ENCODE data around the gene GTF3C1. TPM values are rescaled to one million over a fixed set of nuclear protein-coding genes. Genes with fewer than 3 reads are reported as not detected.

The GTF3C1 gene
- total RNA-seq, 1 donor from 2014 or later, result 98.7 TPM

GRCh38 chr16:27556471-27556870 is 6.8 kb upstream of the GTF3C1 start:
- H3K4me3 Mint-ChIP-seq (ENCODE audit: unreplicated experiment), result no peak overlapping the region
- H3K9me3 Mint-ChIP-seq (ENCODE audit: unreplicated experiment), result no peaks in the 10 kb centered on the region
- no peak for DNase-seq (ENCODE audit: low spot score)

GRCh38 chr16:27551036-27551435 is 1.3 kb upstream of the GTF3C1 start:
- H3K27ac Mint-ChIP-seq (ENCODE audit: unreplicated experiment), result peak overlapping the region; percentile 86
- H3K27me3 Mint-ChIP-seq (ENCODE audit: unreplicated experiment), result peaks cover 7% of the 10 kb centered on the region
- no peak for TF ChIP-seq CTCF (IDR thresholded peaks at IDR 0.05; ENCODE audit: unreplicated experiment)
- DNase-seq (ENCODE audit: low spot score), result no peak
- H3K9me3 Mint-ChIP-seq (ENCODE audit: unreplicated experiment), result no peaks in the 10 kb centered on the region
- H3K4me3 Mint-ChIP-seq (ENCODE audit: unreplicated experiment), result peak overlapping the region; percentile 100
- peaks cover 19% of the 10 kb centered on the region for H3K4me1 Mint-ChIP-seq (ENCODE audit: unreplicated experiment)
- peaks cover 15% of the 10 kb centered on the region for H3K36me3 Mint-ChIP-seq (ENCODE audit: low read depth, unreplicated experiment)

More at GRCh38 chr16:27556471-27556870, 6.8 kb upstream of the GTF3C1 start:
- Mint-ChIP-seq H3K27me3 (ENCODE audit: unreplicated experiment) (peaks cover 2% of the 10 kb centered on the region), H3K27ac (ENCODE audit: unreplicated experiment) (no peak overlapping the region), H3K36me3 (ENCODE audit: low read depth, unreplicated experiment) (peaks cover 4% of the 10 kb centered on the region), H3K4me1 (ENCODE audit: unreplicated experiment) (peaks cover 15% of the 10 kb centered on the region)
- no peak for TF ChIP-seq CTCF (IDR thresholded peaks at IDR 0.05; ENCODE audit: unreplicated experiment)

GRCh38 chr16:27550582-27550920 is 838 bp upstream of the GTF3C1 start:
- peak overlapping the region; percentile 100 for H3K27ac Mint-ChIP-seq (ENCODE audit: unreplicated experiment)
- H3K27me3 Mint-ChIP-seq (ENCODE audit: unreplicated experiment), result peaks cover 7% of the 10 kb centered on the region
- TF ChIP-seq CTCF (IDR thresholded peaks at IDR 0.05; ENCODE audit: unreplicated experiment), result no peak
- no peaks in the 10 kb centered on the region for H3K9me3 Mint-ChIP-seq (ENCODE audit: unreplicated experiment)
- H3K4me3 Mint-ChIP-seq (ENCODE audit: unreplicated experiment), result peak overlapping the region; percentile 100
- H3K36me3 Mint-ChIP-seq (ENCODE audit: low read depth, unreplicated experiment), result peaks cover 16% of the 10 kb centered on the region
- no peak for DNase-seq (ENCODE audit: low spot score)
- H3K4me1 Mint-ChIP-seq (ENCODE audit: unreplicated experiment), result peaks cover 19% of the 10 kb centered on the region

- Mint-ChIP-seq H3K4me1 (ENCODE audit: unreplicated experiment) (peaks cover 19% of the 10 kb centered on the region), H3K4me3 (ENCODE audit: unreplicated experiment) (peak overlapping the region; percentile 100), H3K36me3 (ENCODE audit: low read depth, unreplicated experiment) (peaks cover 24% of the 10 kb centered on the region), H3K27ac (ENCODE audit: unreplicated experiment) (peak overlapping the region; percentile 100), H3K27me3 (ENCODE audit: unreplicated experiment) (peaks cover 9% of the 10 kb centered on the region), H3K9me3 (ENCODE audit: unreplicated experiment) (no peaks in the 10 kb centered on the region)
- no peak for TF ChIP-seq CTCF (IDR thresholded peaks at IDR 0.05; ENCODE audit: unreplicated experiment)
- no peak for DNase-seq (ENCODE audit: low spot score)
Observed at GRCh38 chr16:27549464-27549745, 308 bp downstream of the GTF3C1 start.

- no peak for DNase-seq (ENCODE audit: low spot score)
- H3K27ac Mint-ChIP-seq (ENCODE audit: unreplicated experiment), result no peak overlapping the region
- peaks cover 31% of the 10 kb centered on the region for H3K36me3 Mint-ChIP-seq (ENCODE audit: low read depth, unreplicated experiment)
Observed at GRCh38 chr16:27547851-27548250, 1.9 kb downstream of the GTF3C1 start.

More at GRCh38 chr16:27547851-27548250, 1.9 kb downstream of the GTF3C1 start:
- H3K4me3 Mint-ChIP-seq (ENCODE audit: unreplicated experiment), result peak overlapping the region; percentile 51
- peaks cover 19% of the 10 kb centered on the region for H3K4me1 Mint-ChIP-seq (ENCODE audit: unreplicated experiment)
- H3K9me3 Mint-ChIP-seq (ENCODE audit: unreplicated experiment), result no peaks in the 10 kb centered on the region
- peaks cover 10% of the 10 kb centered on the region for H3K27me3 Mint-ChIP-seq (ENCODE audit: unreplicated experiment)
- no peak for TF ChIP-seq CTCF (IDR thresholded peaks at IDR 0.05; ENCODE audit: unreplicated experiment)

Data from endothelial cell (in vitro differentiated cells).